Measurements from ENCODE around the gene DCP2.

GRCh38 chr5:113036826-113037225 lies 60.2 kb downstream of the DCP2 start:
- TF ChIP-seq POLR2AphosphoS5 (IDR thresholded peaks at IDR 0.05) (no peak), EP300 (conservative IDR thresholded peaks at IDR 0.05; ENCODE audit: poor library complexity, severe bottlenecking) (no peak), CTCF (IDR thresholded peaks at IDR 0.05; ENCODE audit: poor library complexity, severe bottlenecking) (no peak), SMC3 (conservative IDR thresholded peaks at IDR 0.05; ENCODE audit: poor library complexity) (no peak), TAF1 (IDR thresholded peaks at IDR 0.05; ENCODE audit: low read depth) (no peak), MXI1 (conservative IDR thresholded peaks at IDR 0.05; ENCODE audit: poor library complexity, severe bottlenecking) (no peak), EZH2 (IDR thresholded peaks at IDR 0.05; ENCODE audit: borderline replicate concordance, insufficient read depth, low read length, poor library complexity, severe bottlenecking) (no peak), REST (IDR thresholded peaks at IDR 0.05; ENCODE audit: borderline replicate concordance) (no peak), RAD21 (conservative IDR thresholded peaks at IDR 0.05) (no peak)

All from neural cell (in vitro differentiated cells).